Calu3 (cell line): ENCODE data around the gene RNF207. TPM values are rescaled to one million over a fixed set of nuclear protein-coding genes. Genes with fewer than 3 reads are reported as not detected.

Source experiments
- BruUV-seq: library from RNA; stranded (reverse); fragments of 400-500 nt; replicated peaks from 2 replicates; lab custom pipeline; 2021; lab: Mats Ljungman, UMichigan
- CTCF ChIA-PET: fragments of 300-600 bp; sonication (Branson Sonifier 250); formaldehyde crosslinking; loops from one replicate; lab custom pipeline; 2022; ENCODE audit warnings: antibody characterized with exemption; lab: Charles Lee
- DNase-seq: peaks from one replicate; pipeline ENCODE4 v3.0.0; 2022
- H3K27ac Mint-ChIP-seq: one replicate; pipeline ENCODE4 v1.8.0; 2022; ENCODE audit warnings: mixed read lengths; ENCODE audit not compliant: unreplicated experiment
- H3K27me3 Mint-ChIP-seq: one replicate; pipeline ENCODE4 v1.8.0; 2022; ENCODE audit warnings: mixed read lengths; ENCODE audit not compliant: unreplicated experiment
- H3K36me3 Mint-ChIP-seq: one replicate; pipeline ENCODE4 v1.8.0; 2022; ENCODE audit warnings: mild to moderate bottlenecking, moderate library complexity, mixed read lengths; ENCODE audit not compliant: insufficient read depth, unreplicated experiment
- H3K4me1 Mint-ChIP-seq: one replicate; pipeline ENCODE4 v1.8.0; 2022; ENCODE audit warnings: mild to moderate bottlenecking, low read depth, mixed read lengths; ENCODE audit not compliant: unreplicated experiment
- H3K4me3 Mint-ChIP-seq: one replicate; pipeline ENCODE4 v1.8.0; 2022; ENCODE audit warnings: mild to moderate bottlenecking, low read depth, moderate library complexity, mixed read lengths; ENCODE audit not compliant: unreplicated experiment
- H3K9me3 Mint-ChIP-seq: one replicate; pipeline ENCODE4 v1.8.0; 2022; ENCODE audit warnings: low read depth, mixed read lengths; ENCODE audit not compliant: unreplicated experiment
- intact Hi-C: fragments of 100-400 bp; cut with micrococcal nuclease; formaldehyde crosslinking; loops from one replicate; pipeline ENCODE4 v1.10.0; 2022; ENCODE audit not compliant: unreplicated experiment
- total RNA-seq: library from RNA; stranded (reverse); gene quantifications from 2 replicates; pipeline ENCODE4 v1.2.3, GENCODE V29; 2022
- TF ChIP-seq, protein P1 (sequence below): fragments of 200-600 bp; IDR thresholded peaks from one replicate; pipeline ENCODE4 v1.8.0; 2022; ENCODE audit warnings: antibody characterized with exemption; ENCODE audit not compliant: unreplicated experiment

The RNF207 gene
- total RNA-seq, 1 experiment from 2014 or later: 160 TPM

DNA sequence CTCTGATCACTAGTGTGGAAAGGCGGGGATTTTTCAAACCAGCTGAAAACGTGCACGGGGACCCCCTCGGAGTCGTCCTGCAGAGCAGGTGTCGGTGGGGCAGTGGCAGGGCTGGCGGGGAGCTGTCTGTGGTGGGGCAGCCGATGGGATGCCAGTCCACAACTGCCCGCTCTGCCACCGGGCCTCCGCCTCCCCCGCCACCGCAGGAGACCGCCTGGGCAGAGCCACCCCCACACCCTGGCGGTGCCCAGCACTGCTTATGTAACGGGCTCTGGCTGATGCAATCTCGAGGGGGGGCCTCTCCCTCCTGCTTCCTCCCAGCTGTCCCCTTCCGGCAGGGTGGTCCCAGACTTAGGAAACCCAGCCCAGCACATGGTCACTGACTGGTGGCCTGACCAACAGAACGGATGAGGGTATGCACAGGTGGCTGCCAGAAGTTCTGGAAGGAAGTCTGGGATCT, 35.1 kb upstream of the RNF207 start:
- Mint-ChIP-seq H3K4me3 (no peak overlapping the region), H3K9me3 (no peaks in the 10 kb centered on the region), H3K36me3 (no peaks in the 10 kb centered on the region), H3K27ac (no peak overlapping the region), H3K4me1 (peaks cover 8% of the 10 kb centered on the region), H3K27me3 (peaks cover 50% of the 10 kb centered on the region)
- DNase-seq: no peak
- TF ChIP-seq, protein P1, sequence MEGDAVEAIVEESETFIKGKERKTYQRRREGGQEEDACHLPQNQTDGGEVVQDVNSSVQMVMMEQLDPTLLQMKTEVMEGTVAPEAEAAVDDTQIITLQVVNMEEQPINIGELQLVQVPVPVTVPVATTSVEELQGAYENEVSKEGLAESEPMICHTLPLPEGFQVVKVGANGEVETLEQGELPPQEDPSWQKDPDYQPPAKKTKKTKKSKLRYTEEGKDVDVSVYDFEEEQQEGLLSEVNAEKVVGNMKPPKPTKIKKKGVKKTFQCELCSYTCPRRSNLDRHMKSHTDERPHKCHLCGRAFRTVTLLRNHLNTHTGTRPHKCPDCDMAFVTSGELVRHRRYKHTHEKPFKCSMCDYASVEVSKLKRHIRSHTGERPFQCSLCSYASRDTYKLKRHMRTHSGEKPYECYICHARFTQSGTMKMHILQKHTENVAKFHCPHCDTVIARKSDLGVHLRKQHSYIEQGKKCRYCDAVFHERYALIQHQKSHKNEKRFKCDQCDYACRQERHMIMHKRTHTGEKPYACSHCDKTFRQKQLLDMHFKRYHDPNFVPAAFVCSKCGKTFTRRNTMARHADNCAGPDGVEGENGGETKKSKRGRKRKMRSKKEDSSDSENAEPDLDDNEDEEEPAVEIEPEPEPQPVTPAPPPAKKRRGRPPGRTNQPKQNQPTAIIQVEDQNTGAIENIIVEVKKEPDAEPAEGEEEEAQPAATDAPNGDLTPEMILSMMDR: no peak
- CTCF ChIA-PET: no interaction called here
- no TSS peak for BruUV-seq
- intact Hi-C loops: loop anchor here (2.0 to 10.0 kb wide), 2 partner anchors 62 to 116 kb away; no protein-coding TSS in a partner anchor

DNA sequence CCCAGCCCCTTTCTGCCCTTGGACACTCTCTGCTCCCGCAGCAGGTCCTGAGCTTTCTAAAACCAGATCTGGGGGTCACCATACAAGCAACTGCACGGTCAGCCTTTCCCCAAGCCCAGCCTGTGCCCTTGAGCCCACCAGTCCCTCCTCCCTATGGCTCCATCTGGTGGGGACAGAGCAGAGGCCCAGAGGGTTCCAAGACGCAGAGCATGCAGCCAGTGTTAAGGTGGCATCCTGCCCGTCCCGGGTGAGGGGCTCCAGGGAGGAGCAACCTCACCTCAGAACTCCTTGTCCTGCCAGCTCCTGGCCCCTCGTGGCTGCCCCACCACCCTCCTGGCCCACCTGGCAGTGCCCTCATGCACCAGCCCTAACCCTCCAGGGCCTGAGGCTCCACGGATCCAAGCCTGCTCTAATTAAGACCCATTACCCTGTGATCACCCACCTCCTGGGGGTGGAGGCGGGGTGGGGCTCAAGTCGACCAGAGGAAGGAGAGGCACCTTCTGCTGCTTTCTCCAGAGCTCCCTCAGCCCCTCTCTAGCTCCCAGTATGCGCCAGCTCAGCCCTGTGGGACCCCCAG, 34.3 kb upstream of the RNF207 start:
- H3K4me3 Mint-ChIP-seq: no peak overlapping the region
- H3K9me3 Mint-ChIP-seq: no peaks in the 10 kb centered on the region
- CTCF ChIA-PET: interaction anchor here (0.5 kb wide), 1 partner anchor 63 kb away, joined by 5 read pairs; no protein-coding TSS in a partner anchor
- peaks cover 8% of the 10 kb centered on the region for H3K4me1 Mint-ChIP-seq
- H3K27ac Mint-ChIP-seq: no peak overlapping the region
- peak; percentile 48 for DNase-seq
- intact Hi-C loops: loop anchor here (2.0 to 10.0 kb wide), 2 partner anchors 63 to 117 kb away; no protein-coding TSS in a partner anchor
- TF ChIP-seq, protein P1: peak; percentile 24
- no TSS peak for BruUV-seq
- peaks cover 41% of the 10 kb centered on the region for H3K27me3 Mint-ChIP-seq
- H3K36me3 Mint-ChIP-seq: no peaks in the 10 kb centered on the region

DNA sequence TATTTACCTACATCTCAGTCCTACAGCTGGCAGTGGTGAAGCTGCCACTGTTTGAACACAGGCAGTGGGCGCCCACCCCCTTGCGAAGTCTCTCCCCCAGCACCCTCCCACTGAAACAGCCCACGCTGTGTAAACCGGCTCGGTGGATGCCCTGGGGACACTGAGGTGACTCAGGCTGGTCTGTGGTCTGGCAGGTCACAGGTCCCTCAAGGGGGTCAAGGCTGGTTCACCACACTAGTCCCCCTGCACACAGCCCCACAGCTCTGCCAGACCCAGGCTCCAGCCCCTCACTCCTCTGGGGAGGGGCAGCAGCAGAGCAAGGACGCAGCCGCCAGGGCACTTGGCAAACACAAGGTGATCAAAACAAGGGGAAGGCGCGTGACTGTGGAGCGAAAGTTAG, 33.4 kb upstream of the RNF207 start:
- no TSS peak for BruUV-seq
- no peak for DNase-seq

DNA sequence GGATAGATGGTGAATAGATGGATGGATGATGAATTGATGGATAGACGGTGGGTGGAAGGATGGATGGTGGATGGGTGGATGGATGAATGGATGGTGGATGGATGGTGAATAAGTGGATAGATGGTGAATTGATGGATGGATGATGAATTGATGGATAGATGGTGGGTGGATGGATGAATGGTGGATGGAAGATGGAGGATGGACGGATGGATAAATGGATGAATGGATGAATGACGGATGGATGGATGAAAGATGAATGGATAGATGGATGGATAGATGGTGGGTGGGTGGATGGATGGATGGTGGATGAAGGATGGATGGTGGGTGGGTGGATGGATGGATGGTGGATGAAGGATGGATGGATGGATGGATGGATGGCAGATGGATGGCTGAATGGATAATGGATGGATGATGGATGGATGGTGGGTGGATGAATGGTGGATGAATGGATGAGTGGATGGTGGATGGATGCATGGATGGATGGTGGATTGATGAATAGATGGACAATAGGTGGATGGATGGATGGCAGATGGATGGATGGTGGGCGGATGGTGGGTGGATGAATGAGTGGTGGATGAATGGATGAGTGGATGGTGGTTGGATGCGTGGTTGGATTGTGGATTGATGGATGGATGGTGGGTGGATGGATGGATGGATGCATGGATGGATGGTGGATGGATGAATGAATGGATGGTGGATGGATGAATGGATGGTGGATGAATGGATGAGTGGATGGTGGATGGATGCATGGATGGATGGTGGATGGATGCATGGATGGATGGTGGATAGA, 31.1 kb upstream of the RNF207 start:
- CTCF ChIA-PET: no interaction called here
- Mint-ChIP-seq H3K4me3 (no peak overlapping the region), H3K36me3 (peaks cover 13% of the 10 kb centered on the region), H3K9me3 (no peaks in the 10 kb centered on the region), H3K4me1 (peaks cover 8% of the 10 kb centered on the region), H3K27ac (no peak overlapping the region), H3K27me3 (peaks cover 39% of the 10 kb centered on the region)
- no TSS peak for BruUV-seq
- intact Hi-C loops: loop anchor here (10.0 kb wide), 1 partner anchor 120 kb away; no protein-coding TSS in a partner anchor
- DNase-seq: no peak
- TF ChIP-seq, protein P1: no peak

More for the DNA sequence above, 33.4 kb upstream of the RNF207 start:
- Mint-ChIP-seq H3K9me3 (no peaks in the 10 kb centered on the region), H3K27ac (no peak overlapping the region), H3K4me1 (peaks cover 8% of the 10 kb centered on the region), H3K36me3 (peaks cover 3% of the 10 kb centered on the region), H3K4me3 (no peak overlapping the region), H3K27me3 (peaks cover 40% of the 10 kb centered on the region)
- CTCF ChIA-PET: no interaction called here
- TF ChIP-seq, protein P1: no peak
- intact Hi-C loops: loop anchor here (10.0 kb wide), 1 partner anchor 118 kb away; no protein-coding TSS in a partner anchor
